Cardiac septum (tissue), 1 donor: ENCODE results near the gene PLA2G6. TPM values are rescaled to one million over a fixed set of nuclear protein-coding genes. Genes with fewer than 3 reads are reported as not detected.
"Not testable (repeated sequence)": the region's sequence is repeated elsewhere in the genome, so short reads cannot be mapped to it uniquely, and the experiment has no call there.

ENCODE experiments used
- DNase-seq: peaks from one replicate; pipeline ENCODE4 v3.0.0-alpha.2; 2020; ENCODE audit warnings: low spot score
- intact Hi-C: fragments of 100-400 bp; cut with DNase I; formaldehyde crosslinking; loops from one replicate; pipeline ENCODE4 v1.14.0; 2022
- total RNA-seq: library from RNA; stranded (reverse); fragmentation: NEBNext Ultra II Directional; extraction: Animal tissue kit (Norgen Biotek cat#: 25700); gene quantifications from one replicate; pipeline ENCODE4 v1.2.1, GENCODE V29; 2021
- donor health status: DM: no; HTN: no; CAD: no.

Gene PLA2G6
- total RNA-seq, 1 donor from 2014 or later = 12.5 TPM

GRCh38 chr22:38124236-38124974 lies 57.2 kb downstream of the PLA2G6 start:
- intact Hi-C loops = no loop called here
- no peak for DNase-seq

GRCh38 chr22:38122616-38123015 lies 59.0 kb downstream of the PLA2G6 start:
- intact Hi-C loops = no loop called here
- no peak for DNase-seq

- no peak for DNase-seq
- intact Hi-C loops = no loop called here
These were observed 61.1 kb downstream of the PLA2G6 start for GRCh38 chr22:38120359-38121110.

GRCh38 chr22:38118747-38119146 lies 62.9 kb downstream of the PLA2G6 start:
- DNase-seq = not testable (repeated sequence)
- intact Hi-C loops = loop anchor here (10.0 kb wide), 2 partner anchors 116 to 206 kb away; no protein-coding TSS in a partner anchor

GRCh38 chr22:38118182-38118581 lies 63.4 kb downstream of the PLA2G6 start:
- no peak for DNase-seq
- intact Hi-C loops = loop anchor here (10.0 kb wide), 2 partner anchors 117 to 207 kb away; no protein-coding TSS in a partner anchor

GRCh38 chr22:38117556-38117955 lies 64.1 kb downstream of the PLA2G6 start:
- not testable (repeated sequence) for DNase-seq
- intact Hi-C loops = loop anchor here (10.0 kb wide), 2 partner anchors 117 to 207 kb away; no protein-coding TSS in a partner anchor

- intact Hi-C loops = loop anchor here (2.0 to 10.0 kb wide), 3 partner anchors 119 to 237 kb away; no protein-coding TSS in a partner anchor
- no peak for DNase-seq
These were observed 66.0 kb downstream of the PLA2G6 start for GRCh38 chr22:38115423-38116205.

- peak; percentile 93 for DNase-seq
- intact Hi-C loops = loop anchor here (2.0 to 10.0 kb wide), 3 partner anchors 120 to 238 kb away; no protein-coding TSS in a partner anchor
These were observed 66.9 kb downstream of the PLA2G6 start for GRCh38 chr22:38114484-38115398.

- intact Hi-C loops = loop anchor here (10.0 kb wide), 2 partner anchors 122 to 212 kb away; no protein-coding TSS in a partner anchor
- DNase-seq = no peak
These were observed 69.2 kb downstream of the PLA2G6 start for GRCh38 chr22:38112381-38112780.

- intact Hi-C loops = loop anchor here (10.0 kb wide), 2 partner anchors 123 to 213 kb away; no protein-coding TSS in a partner anchor
- DNase-seq = no peak
These were observed 69.7 kb downstream of the PLA2G6 start for GRCh38 chr22:38111925-38112355.

GRCh38 chr22:38110863-38111852 lies 70.5 kb downstream of the PLA2G6 start:
- intact Hi-C loops = loop anchor here (10.0 kb wide), 2 partner anchors 124 to 214 kb away; no protein-coding TSS in a partner anchor
- no peak for DNase-seq

GRCh38 chr22:38110008-38110862 lies 71.4 kb downstream of the PLA2G6 start, which contains the start of gene BAIAP2L2:
Gene BAIAP2L2, minus strand, starts transcription at chr22:38110684. Its CDS starts 159 bp downstream, at chr22:38110525.
- no peak for DNase-seq
- intact Hi-C loops = loop anchor here (10.0 kb wide), 2 partner anchors 125 to 215 kb away; no protein-coding TSS in a partner anchor

- no peak for DNase-seq
- intact Hi-C loops = loop anchor here (10.0 kb wide), 2 partner anchors 125 to 215 kb away; no protein-coding TSS in a partner anchor
These were observed 72.1 kb downstream of the PLA2G6 start for GRCh38 chr22:38109371-38110001.

- DNase-seq = no peak
These were observed 72.9 kb downstream of the PLA2G6 start for GRCh38 chr22:38108561-38109319.

More at GRCh38 chr22:38108561-38109319, 72.9 kb downstream of the PLA2G6 start:
- intact Hi-C loops = no loop called here
